ENCODE results near the gene RPGRIP1. TPM values are rescaled to one million over a fixed set of nuclear protein-coding genes. Genes with fewer than 3 reads are reported as not detected.
"Not testable (repeated sequence)": the region's sequence is repeated elsewhere in the genome, so short reads cannot be mapped to it uniquely, and the experiment has no call there.

The RPGRIP1 gene
- polyA plus RNA-seq, 1 of the 3 experiments (the other 2 are of a cell fraction), result not detected

DNA sequence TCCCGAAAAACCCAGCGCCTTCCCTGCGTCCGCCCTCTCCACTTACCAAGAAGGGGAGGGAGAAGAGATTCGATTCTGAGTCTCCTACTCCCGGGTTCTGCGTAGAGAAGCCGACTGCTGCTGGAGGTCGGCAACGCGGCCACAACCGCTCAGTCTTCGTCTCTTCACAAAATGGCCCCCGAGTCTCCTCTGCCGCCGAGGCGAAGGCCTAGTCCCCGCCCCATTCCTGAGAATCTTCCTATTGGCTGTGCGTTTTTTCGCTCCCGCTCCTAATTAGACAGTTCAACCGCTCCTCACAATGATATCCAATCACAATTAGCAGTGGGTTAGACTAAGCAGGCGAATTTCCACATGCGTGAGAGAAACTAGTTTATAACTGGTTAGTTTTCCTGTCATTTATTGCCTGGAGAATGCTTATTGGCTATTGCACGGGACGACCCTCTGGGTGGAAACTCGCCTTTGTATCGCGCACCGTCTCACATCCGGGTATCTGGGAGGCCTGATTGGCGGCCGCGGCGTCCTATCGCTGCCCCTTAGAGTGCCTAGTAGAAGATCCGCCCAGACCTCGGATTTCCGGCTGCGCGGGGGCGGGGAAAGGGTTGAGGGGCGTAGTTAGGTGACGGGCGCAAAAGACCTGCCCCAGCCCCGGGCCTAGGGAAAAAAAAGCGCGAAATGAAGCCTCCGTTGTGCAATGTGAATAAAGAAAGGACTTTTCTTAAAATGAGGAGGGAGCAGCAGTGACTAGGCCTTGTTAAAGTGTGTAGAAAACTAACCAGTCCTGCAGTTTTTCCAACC, 10.4 kb upstream of the RPGRIP1 start, which contains the start of gene HNRNPC (continued):
- no peak for TF ChIP-seq SIN3A (IDR thresholded peaks at IDR 0.05; ENCODE audit: borderline replicate concordance, low read depth, low read length)
- TF ChIP-seq, protein P1, sequence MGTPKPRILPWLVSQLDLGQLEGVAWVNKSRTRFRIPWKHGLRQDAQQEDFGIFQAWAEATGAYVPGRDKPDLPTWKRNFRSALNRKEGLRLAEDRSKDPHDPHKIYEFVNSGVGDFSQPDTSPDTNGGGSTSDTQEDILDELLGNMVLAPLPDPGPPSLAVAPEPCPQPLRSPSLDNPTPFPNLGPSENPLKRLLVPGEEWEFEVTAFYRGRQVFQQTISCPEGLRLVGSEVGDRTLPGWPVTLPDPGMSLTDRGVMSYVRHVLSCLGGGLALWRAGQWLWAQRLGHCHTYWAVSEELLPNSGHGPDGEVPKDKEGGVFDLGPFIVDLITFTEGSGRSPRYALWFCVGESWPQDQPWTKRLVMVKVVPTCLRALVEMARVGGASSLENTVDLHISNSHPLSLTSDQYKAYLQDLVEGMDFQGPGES (IDR thresholded peaks at IDR 0.05; ENCODE audit: low read depth, low read length), result peak; percentile 100
- peak; percentile 58 for TF ChIP-seq ELF1 (IDR thresholded peaks at IDR 0.05)
- peak; percentile 89 for TF ChIP-seq GABPA (IDR thresholded peaks at IDR 0.05; ENCODE audit: low read depth)
- peak; percentile 93 for TF ChIP-seq YY1 (IDR thresholded peaks at IDR 0.05; ENCODE audit: low read depth)
- TF ChIP-seq GATA2 (CRISPR knock-in tag; IDR thresholded peaks at IDR 0.05), result no peak
- TF ChIP-seq, protein P2, sequence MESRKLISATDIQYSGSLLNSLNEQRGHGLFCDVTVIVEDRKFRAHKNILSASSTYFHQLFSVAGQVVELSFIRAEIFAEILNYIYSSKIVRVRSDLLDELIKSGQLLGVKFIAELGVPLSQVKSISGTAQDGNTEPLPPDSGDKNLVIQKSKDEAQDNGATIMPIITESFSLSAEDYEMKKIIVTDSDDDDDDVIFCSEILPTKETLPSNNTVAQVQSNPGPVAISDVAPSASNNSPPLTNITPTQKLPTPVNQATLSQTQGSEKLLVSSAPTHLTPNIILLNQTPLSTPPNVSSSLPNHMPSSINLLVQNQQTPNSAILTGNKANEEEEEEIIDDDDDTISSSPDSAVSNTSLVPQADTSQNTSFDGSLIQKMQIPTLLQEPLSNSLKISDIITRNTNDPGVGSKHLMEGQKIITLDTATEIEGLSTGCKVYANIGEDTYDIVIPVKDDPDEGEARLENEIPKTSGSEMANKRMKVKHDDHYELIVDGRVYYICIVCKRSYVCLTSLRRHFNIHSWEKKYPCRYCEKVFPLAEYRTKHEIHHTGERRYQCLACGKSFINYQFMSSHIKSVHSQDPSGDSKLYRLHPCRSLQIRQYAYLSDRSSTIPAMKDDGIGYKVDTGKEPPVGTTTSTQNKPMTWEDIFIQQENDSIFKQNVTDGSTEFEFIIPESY (IDR thresholded peaks at IDR 0.05; ENCODE audit: borderline replicate concordance, low read depth), result 0 out of 2 replicates have a peak, but pooled peaks have one; percentile 32
- peak; percentile 70 for TF ChIP-seq RFX5 (IDR thresholded peaks at IDR 0.05; ENCODE audit: low read length)
- TF ChIP-seq POLR2AphosphoS5 (IDR thresholded peaks at IDR 0.05; ENCODE audit: low read depth, low read length), result peak; percentile 98
- TF ChIP-seq, protein P3, sequence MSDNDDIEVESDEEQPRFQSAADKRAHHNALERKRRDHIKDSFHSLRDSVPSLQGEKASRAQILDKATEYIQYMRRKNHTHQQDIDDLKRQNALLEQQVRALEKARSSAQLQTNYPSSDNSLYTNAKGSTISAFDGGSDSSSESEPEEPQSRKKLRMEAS (IDR thresholded peaks at IDR 0.05; ENCODE audit: low read depth), result peak; percentile 35; the same call in 1 of the 2 replicates

DNA sequence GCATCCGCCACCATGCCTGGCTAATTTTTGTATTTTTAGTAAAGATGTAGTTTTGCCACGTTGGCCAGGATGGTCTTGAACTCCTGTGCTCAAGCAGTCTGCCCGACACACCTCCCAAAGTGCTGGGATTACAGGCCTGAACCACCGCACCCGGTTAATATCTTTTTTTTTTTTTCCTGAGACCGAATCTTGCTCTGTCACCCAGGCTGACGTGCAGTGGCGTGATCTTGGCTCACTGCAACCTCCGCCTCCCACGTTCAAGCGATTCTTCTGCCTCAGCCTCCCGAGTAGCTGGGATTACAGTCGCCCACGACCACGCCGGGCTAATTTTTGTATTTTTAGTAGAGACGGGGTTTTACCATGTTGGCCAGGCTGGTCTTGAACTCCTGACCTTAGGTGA, 7.2 kb upstream of the RPGRIP1 start:
- H3F3A ChIP-seq (replicated peaks; ENCODE audit: insufficient read depth); H3K4me2 ChIP-seq; H3K36me3 ChIP-seq (replicated peaks in 1 of 2; ENCODE audit: control insufficient read depth in 1 of 2, insufficient read depth in 2 of 2, low read length in 1 of 2); H3K9me3 ChIP-seq; CTCF ChIA-PET; H3K9ac ChIP-seq; H3K4me3 ChIP-seq (ENCODE audit: low read depth in 2 of 2, low read length in 1 of 2); H2AFZ ChIP-seq (ENCODE audit: low read depth); H3K27me3 ChIP-seq (ENCODE audit: insufficient read depth); DNase-seq; H3K27ac ChIP-seq (ENCODE audit: low read depth in 2 of 2, low read length in 1 of 2); POLR2A ChIA-PET; H3K9me2 ChIP-seq; H3K4me1 ChIP-seq (ENCODE audit: control insufficient read depth in 1 of 2, insufficient read depth in 2 of 2, low read depth in 1 of 2, low read length in 1 of 2): not testable (repeated sequence)
- WGBS (ENCODE audit: low lambda C conversion rate), result 93% methylated on average over 17 of the region's 17 CpGs
- H3K79me2 ChIP-seq (ENCODE audit: insufficient read depth), result peaks cover 16% of the 10 kb centered on the region
- H4K20me1 ChIP-seq (ENCODE audit: insufficient read depth), result peaks cover 11% of the 10 kb centered on the region

DNA sequence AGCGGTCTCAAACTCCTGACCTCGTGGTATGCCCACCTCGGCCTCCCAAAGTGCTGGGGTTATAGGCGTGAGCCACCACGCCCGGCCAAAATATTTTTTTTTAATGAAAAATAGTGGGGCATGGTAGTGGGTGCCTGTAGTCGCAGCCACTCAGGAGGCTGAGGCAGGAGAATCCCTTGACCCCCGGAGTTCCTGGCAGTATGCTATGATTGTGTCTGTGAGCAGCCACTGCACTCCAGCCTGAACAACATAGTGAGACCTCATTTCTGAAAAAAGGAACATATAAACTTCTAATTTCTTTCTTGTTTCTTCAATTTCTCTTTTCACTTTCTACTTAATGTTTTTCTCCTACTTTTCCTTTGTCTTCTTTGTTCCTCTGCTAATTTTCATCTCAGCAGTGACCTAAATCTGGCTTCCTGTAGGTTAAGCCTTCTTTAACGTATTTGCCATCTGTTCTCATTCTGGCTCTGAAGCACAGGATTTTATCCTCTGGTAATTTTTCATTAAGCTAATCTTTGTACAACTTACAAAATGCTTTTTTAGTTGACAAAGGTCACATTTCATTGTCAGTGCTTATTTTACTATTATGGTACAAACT, 4.5 kb upstream of the RPGRIP1 start:
- Histone ChIP-seq H3K9me2 (no peaks in the 10 kb centered on the region), H3K4me3 (ENCODE audit: low read depth in 2 of 2, low read length in 1 of 2) (no peak overlapping the region), H4K20me1 (ENCODE audit: insufficient read depth) (no peaks in the 10 kb centered on the region), H3K9me3 (no peaks in the 10 kb centered on the region), H3K79me2 (ENCODE audit: insufficient read depth) (no peaks in the 10 kb centered on the region), H2AFZ (ENCODE audit: low read depth) (peak overlapping the region; percentile 64; the same call in 1 of the 2 replicates), H3K4me1 (ENCODE audit: control insufficient read depth in 1 of 2, insufficient read depth in 2 of 2, low read depth in 1 of 2, low read length in 1 of 2) (no peaks in the 10 kb centered on the region), H3K4me2 (no peak overlapping the region), H3F3A (replicated peaks; ENCODE audit: insufficient read depth) (no peaks in the 10 kb centered on the region), H3K36me3 (replicated peaks in 1 of 2; ENCODE audit: control insufficient read depth in 1 of 2, insufficient read depth in 2 of 2, low read length in 1 of 2) (no peaks in the 10 kb centered on the region), H3K9ac (no peak overlapping the region), H3K27ac (ENCODE audit: low read depth in 2 of 2, low read length in 1 of 2) (no peak overlapping the region), H3K27me3 (ENCODE audit: insufficient read depth) (no peaks in the 10 kb centered on the region)
- TF ChIP-seq, protein P4, sequence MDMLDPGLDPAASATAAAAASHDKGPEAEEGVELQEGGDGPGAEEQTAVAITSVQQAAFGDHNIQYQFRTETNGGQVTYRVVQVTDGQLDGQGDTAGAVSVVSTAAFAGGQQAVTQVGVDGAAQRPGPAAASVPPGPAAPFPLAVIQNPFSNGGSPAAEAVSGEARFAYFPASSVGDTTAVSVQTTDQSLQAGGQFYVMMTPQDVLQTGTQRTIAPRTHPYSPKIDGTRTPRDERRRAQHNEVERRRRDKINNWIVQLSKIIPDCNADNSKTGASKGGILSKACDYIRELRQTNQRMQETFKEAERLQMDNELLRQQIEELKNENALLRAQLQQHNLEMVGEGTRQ (IDR thresholded peaks at IDR 0.05; ENCODE audit: borderline replicate concordance, low read depth, low read length), result no peak
- no peak for TF ChIP-seq EP300 (IDR thresholded peaks at IDR 0.05; ENCODE audit: borderline replicate concordance in 1 of 2, low read depth in 1 of 2, low read length in 1 of 2)
- TF ChIP-seq RAD21 (IDR thresholded peaks at IDR 0.05; ENCODE audit: low read length), result no peak
- TF ChIP-seq, protein P3 (IDR thresholded peaks at IDR 0.05; ENCODE audit: low read depth), result no peak
- no peak for TF ChIP-seq TAF1 (IDR thresholded peaks at IDR 0.05; ENCODE audit: borderline replicate concordance, low read depth, low read length)
- no peak for TF ChIP-seq GATA2 (CRISPR knock-in tag; IDR thresholded peaks at IDR 0.05)
- TF ChIP-seq FOSL2 (IDR thresholded peaks at IDR 0.05; ENCODE audit: borderline replicate concordance, low read depth), result no peak
- TF ChIP-seq MXI1 (IDR thresholded peaks at IDR 0.05; ENCODE audit: low read depth, low read length), result no peak
- TF ChIP-seq MEF2A (IDR thresholded peaks at IDR 0.05; ENCODE audit: borderline replicate concordance, low read depth), result no peak
- TF ChIP-seq, protein P2 (IDR thresholded peaks at IDR 0.05; ENCODE audit: borderline replicate concordance, low read depth), result no peak
- no peak for DNase-seq
- CTCF ChIA-PET, result no interaction called here
- POLR2A ChIA-PET, result no interaction called here
- 83% methylated on average over 9 of the region's 9 CpGs for WGBS (ENCODE audit: low lambda C conversion rate)

Measured in SK-N-SH (cell line).